ENCODE results near the gene THAP3. TPM values are rescaled to one million over a fixed set of nuclear protein-coding genes. Genes with fewer than 3 reads are reported as not detected.

Gene THAP3
- total RNA-seq, 1 donor from 2014 or later = 25.0 TPM

GRCh38 chr1:6601923-6602668, 22.6 kb upstream of the THAP3 start:
- Mint-ChIP-seq H3K9me3 (no peaks in the 10 kb centered on the region), H3K4me1 (peaks cover 36% of the 10 kb centered on the region), H3K4me3 (peak overlapping the region; percentile 96), H3K27me3 (ENCODE audit: insufficient read depth, low read depth) (peaks cover 7% of the 10 kb centered on the region), H3K36me3 (no peaks in the 10 kb centered on the region), H3K27ac (no peak overlapping the region)
- DNase-seq (ENCODE audit: low spot score) = peak; percentile 77
- Histone ChIP-seq H3K27me3 (peaks cover 23% of the 10 kb centered on the region), H3K9ac (no peak overlapping the region), H3K36me3 (no peaks in the 10 kb centered on the region), H3K9me3 (ENCODE audit: low read depth) (no peaks in the 10 kb centered on the region), H3K4me1 (peaks cover 33% of the 10 kb centered on the region), H3K79me2 (ENCODE audit: low read depth) (peaks cover 43% of the 10 kb centered on the region), H2AFZ (replicated peaks) (peak overlapping the region; percentile 78), H3F3A (ENCODE audit: low read depth) (peaks cover 45% of the 10 kb centered on the region), H3K27ac (no peak overlapping the region), H3K4me2 (peak overlapping the region; percentile 99), H3K4me3 (peak overlapping the region; percentile 65), H4K20me1 (ENCODE audit: low read depth) (peaks cover 32% of the 10 kb centered on the region)
- no peak for TF ChIP-seq EZH2phosphoT487 (IDR thresholded peaks at IDR 0.05)
- TF ChIP-seq EZH2 (IDR thresholded peaks at IDR 0.05) = peak; percentile 59

GRCh38 chr1:6602669-6603237, 21.9 kb upstream of the THAP3 start, which contains the start of gene KLHL21:
Gene KLHL21, minus strand, starts transcription at chr1:6602869. Its CDS starts 52 bp downstream, at chr1:6602817.
- Histone ChIP-seq H2AFZ (replicated peaks) (peak within 1 kb of the TSS; percentile 78), H3K4me3 (peak within 1 kb of the TSS; percentile 65), H4K20me1 (ENCODE audit: low read depth) (peaks cover 30% of the 10 kb centered on the region), H3K36me3 (no peaks in the 10 kb centered on the region), H3K79me2 (ENCODE audit: low read depth) (peaks cover 41% of the 10 kb centered on the region), H3K9ac (no peak within 1 kb of the TSS), H3K9me3 (ENCODE audit: low read depth) (no peaks in the 10 kb centered on the region), H3K4me1 (peaks cover 33% of the 10 kb centered on the region), H3K27ac (peak within 1 kb of the TSS; percentile 31), H3K4me2 (peak within 1 kb of the TSS; percentile 99), H3K27me3 (peaks cover 23% of the 10 kb centered on the region), H3F3A (ENCODE audit: low read depth) (peaks cover 45% of the 10 kb centered on the region)
- Mint-ChIP-seq H3K4me1 (peaks cover 36% of the 10 kb centered on the region), H3K4me3 (peak within 1 kb of the TSS; percentile 96), H3K27me3 (ENCODE audit: insufficient read depth, low read depth) (peaks cover 8% of the 10 kb centered on the region), H3K9me3 (no peaks in the 10 kb centered on the region), H3K36me3 (no peaks in the 10 kb centered on the region), H3K27ac (peak within 1 kb of the TSS; percentile 99)
- TF ChIP-seq CTCF (IDR thresholded peaks at IDR 0.05) (no peak), EZH2phosphoT487 (IDR thresholded peaks at IDR 0.05) (no peak), EZH2 (IDR thresholded peaks at IDR 0.05) (no peak)
- DNase-seq (ENCODE audit: low spot score) = peak; percentile 91

GRCh38 chr1:6603238-6603914, 21.3 kb upstream of the THAP3 start:
- peak overlapping the region; percentile 65 for H3K4me3 ChIP-seq

More at GRCh38 chr1:6603238-6603914, 21.3 kb upstream of the THAP3 start:
- DNase-seq (ENCODE audit: low spot score) = peak; percentile 69
- peak; percentile 24 for TF ChIP-seq EZH2phosphoT487 (IDR thresholded peaks at IDR 0.05)
- TF ChIP-seq CTCF (IDR thresholded peaks at IDR 0.05) = no peak
- H3K36me3 Mint-ChIP-seq = no peaks in the 10 kb centered on the region
- peak overlapping the region; percentile 84 for H3K4me3 Mint-ChIP-seq
- no peaks in the 10 kb centered on the region for H3K36me3 ChIP-seq
- H3F3A ChIP-seq (ENCODE audit: low read depth) = peaks cover 45% of the 10 kb centered on the region
- peaks cover 36% of the 10 kb centered on the region for H3K4me1 Mint-ChIP-seq
- no peaks in the 10 kb centered on the region for H3K9me3 Mint-ChIP-seq
- H3K79me2 ChIP-seq (ENCODE audit: low read depth) = peaks cover 34% of the 10 kb centered on the region
- no peaks in the 10 kb centered on the region for H3K9me3 ChIP-seq (ENCODE audit: low read depth)
- H3K27me3 Mint-ChIP-seq (ENCODE audit: insufficient read depth, low read depth) = peaks cover 8% of the 10 kb centered on the region
- H3K27ac ChIP-seq = peak overlapping the region; percentile 31
- peaks cover 30% of the 10 kb centered on the region for H4K20me1 ChIP-seq (ENCODE audit: low read depth)
- no peak overlapping the region for H3K9ac ChIP-seq
- H3K27me3 ChIP-seq = peaks cover 23% of the 10 kb centered on the region
- peak overlapping the region; percentile 78 for H2AFZ ChIP-seq (replicated peaks)
- H3K4me1 ChIP-seq = peaks cover 33% of the 10 kb centered on the region
- peak overlapping the region; percentile 99 for H3K4me2 ChIP-seq
- H3K27ac Mint-ChIP-seq = peak overlapping the region; percentile 99
